NCI-H2107 treated with DMSO at 0.1 percent for 48 hours (cell line): ENCODE results near the gene RBM43.

Experiments
- DNase-seq: peaks from one replicate; lab custom pipeline; 2025; ENCODE audit not compliant: unreplicated experiment; lab: John Stamatoyannopoulos, UW

RBM43 gene

DNA sequence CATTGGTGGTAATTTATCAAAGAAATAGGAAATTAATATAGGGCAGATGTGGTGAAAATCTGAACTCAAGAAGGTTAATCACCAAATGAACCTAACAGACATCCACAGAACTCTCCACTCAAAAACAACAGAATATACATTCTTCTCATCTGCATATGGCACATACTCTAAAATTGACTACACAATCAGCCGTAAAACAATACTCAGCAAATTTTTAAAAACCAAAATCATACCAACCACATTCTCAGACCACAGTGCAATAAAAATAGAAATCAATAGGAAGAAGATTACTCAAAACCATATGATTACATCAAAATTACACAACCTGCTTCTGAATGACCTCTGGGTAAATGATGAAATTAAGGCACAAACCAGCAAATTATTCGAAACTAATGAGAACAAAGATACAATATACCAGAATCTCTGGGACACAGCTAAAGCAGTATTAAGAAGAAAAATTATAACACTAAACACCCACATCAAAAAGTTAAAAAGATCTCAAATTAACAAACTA is 31.0 kb downstream of the RBM43 start:
- DNase-seq: no peak

DNA sequence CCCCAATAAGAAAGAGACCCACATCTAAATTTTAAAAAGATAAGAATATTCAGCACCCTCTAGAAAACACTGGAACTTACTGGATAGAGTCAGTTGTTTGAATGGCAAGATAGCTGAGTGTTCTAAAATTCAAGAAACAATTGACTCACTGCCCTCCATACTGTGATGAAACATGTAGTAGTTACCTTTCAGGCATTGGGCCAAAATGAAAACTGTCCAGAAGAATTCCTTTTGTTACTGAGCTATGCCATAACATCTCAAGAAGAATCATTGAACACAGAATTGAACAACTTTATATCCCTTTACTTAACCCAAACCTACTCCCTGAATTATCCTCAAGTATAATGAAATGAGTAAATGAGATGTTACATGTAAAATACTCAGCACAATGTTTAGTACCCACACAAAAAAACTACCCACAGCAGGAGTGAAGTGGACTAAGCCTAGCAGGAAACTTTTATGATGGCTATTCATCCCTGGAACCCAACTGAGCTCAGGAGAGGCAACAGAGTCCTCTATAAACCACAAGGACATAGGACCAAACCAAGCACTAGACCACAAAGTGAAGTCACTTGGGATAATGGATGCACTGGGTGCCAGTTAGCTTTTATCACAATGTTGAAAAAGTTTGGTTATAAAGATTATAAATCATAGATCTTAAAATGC is 32.7 kb downstream of the RBM43 start:
- peak; percentile 88 for DNase-seq

DNA sequence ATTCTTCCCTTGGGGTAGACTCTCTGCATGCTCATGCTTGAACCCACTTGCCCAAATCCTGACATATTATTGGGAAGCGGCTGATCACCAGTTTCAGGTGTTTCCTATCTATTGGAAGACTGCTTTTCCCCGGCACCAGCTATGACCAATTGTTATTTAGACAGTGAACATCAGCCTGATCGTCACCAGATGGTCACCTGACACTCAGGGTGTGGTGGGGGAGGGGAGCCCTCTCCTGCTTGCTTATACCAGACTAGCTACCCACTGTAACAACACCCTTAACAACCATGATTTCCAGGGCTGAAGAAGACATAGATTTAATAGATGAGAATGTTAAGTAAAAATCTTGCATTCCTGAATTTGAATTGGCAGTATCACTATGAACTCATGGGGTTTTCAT is 44.3 kb downstream of the RBM43 start:
- DNase-seq: no peak

DNA sequence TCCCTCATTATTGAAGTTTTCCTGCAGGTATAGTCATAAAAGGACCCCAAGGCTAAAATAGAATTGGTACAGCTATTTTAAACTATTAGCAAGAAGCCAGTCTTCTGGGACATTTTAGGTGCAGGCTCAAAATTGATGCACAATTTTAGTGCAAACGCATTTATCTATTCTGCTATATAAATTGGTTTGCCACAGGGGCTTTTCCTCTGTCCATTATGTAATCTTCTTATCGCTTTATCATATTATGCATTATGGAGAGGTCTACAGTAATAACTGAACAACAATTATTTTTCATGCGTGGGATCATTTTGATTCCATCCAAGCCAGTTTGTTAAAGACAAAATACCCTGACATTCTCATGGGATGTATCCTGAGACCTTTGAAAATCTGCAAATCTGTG is 54.6 kb downstream of the RBM43 start:
- no peak for DNase-seq

DNA sequence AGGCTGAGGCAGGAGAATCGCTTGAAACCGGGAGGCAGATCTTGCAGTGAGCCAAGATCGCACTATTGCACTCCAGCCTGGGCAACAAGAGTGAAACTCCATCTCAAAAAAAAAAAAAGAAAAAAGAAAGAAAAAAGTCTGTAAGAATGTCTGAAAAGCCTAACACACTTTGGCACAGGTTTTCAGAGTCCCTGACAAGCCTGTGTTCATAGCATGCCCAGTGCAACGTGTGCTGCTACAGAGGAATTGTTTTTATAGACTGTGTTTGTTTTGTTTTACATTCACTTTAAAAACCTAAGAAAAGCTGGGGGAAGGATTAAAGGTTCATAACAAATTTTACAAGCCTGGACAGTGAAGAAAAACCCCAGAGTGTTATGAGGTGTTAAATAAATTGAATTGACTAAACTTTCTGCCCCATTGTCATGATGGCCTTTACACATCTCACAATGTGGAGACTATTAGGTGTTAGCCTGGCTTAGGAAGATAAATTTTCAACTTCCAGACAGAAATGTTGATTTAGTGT is 55.2 kb downstream of the RBM43 start:
- no peak for DNase-seq

DNA sequence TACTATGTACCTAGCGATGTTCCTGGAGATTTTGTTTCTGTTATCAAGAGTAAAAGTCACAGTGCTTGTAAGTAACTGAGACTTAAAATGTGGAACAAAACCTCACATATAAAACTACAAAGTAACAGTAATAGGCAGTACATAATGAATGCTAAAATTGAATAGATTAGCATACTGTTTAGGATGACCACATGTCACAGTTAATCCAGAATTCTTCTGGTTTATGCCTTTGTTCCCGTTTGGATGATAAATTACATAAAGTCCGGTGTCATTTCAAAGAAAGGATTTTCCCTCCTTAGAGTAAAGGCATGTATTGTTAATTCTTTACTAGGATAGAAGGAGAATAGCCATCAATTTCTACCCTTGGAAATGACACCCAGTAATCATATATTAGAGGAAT is 56.1 kb downstream of the RBM43 start:
- DNase-seq: no peak

DNA sequence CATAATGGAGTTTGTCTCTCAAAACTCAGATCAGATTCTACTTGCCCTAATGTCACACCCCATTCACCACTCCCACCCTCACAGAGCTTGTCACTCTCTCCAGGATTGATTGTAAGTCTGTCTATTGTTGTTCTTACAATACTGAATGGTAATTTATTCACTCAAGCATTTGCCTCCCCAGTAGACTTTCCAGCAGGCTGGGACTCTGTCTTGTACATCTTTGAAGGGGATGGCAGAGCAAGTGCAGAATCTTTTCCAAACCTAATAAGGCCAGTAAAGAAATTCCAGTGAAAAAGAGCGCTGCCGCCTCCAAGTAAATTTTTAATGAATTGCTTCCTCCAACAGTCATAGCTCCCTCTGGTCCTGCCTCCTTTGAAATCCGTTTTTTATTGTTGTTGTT is 56.9 kb downstream of the RBM43 start:
- DNase-seq: no peak

DNA sequence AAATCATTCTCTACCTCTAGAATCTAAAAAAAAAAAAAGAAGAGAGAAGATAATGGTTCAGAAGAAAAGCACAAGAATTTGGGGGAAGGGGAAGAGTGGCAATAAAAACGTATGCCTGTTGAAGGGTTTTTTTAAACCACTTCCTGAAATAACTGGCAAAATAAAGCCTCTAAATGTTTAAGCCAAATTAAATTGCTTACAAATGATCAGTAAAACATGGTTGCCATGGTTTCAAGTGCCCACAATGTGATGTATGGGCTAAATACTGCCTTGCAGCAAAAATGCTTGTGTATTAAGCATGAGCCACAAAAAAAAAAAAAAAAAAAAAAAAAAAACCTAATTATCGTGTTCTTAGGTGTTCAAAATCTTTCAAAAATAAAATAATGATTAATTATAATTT is 60.8 kb downstream of the RBM43 start:
- no peak for DNase-seq

DNA sequence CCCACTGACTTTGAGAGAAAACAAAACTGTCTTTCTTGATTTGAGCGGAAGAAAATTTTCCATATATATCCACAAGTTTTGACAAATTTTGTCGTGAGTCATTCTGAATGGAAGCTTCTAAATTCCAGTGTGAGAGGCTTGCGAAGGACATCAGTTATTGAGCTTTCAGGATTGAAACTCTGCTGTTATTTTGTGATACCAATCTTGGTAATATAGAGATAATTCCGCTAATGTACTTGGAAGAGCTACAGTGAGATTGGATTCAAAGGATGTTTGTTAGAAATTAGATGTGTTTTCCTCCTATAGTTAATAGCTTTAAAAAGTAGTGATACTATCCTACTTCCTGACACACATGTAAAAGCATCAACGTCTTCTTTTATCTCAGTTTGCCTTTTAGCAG is 61.4 kb downstream of the RBM43 start:
- no peak for DNase-seq

DNA sequence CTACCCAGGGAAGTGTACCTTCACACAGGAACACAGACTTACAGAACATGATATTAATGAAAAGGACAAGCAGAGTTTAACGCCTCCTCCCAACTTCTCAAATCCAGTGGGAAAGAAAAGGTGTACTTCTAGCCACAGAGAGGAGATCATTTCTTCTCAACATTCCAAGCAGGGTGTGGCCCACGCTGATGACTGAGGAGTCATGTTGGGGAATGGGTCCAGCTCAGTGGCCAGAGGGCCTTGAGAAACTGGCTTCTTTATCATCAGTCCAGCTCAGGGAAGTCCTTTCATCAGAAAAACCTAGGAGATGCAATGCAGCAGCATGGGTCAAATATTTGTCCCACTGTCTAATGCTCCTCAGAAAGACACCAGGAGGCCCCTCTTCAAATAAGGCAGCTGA is 63.0 kb downstream of the RBM43 start:
- DNase-seq: no peak
